Fibroblast of skin of left biceps (primary cell): ENCODE results near the gene MET.
A peak's percentile ranks its signal among the peaks of the same experiment; 100 is the strongest.
"Not testable (repeated sequence)": the region's sequence is repeated elsewhere in the genome, so short reads cannot be mapped to it uniquely, and the experiment has no call there.

Experiments
- DNase-seq, 2 experiments: peaks; one replicate each; pipeline ENCODE4 v3.0.0-alpha.2; 2013; ENCODE audit warnings: low read depth in 2 of 2

MET gene

GRCh38 chr7:116752305-116753074, 80.5 kb downstream of the MET start:
- DNase-seq = no peak

GRCh38 chr7:116753130-116753529, 81.1 kb downstream of the MET start:
- DNase-seq = no peak

- no peak for DNase-seq
Measured at GRCh38 chr7:116754186-116754585, 82.2 kb downstream of the MET start.

GRCh38 chr7:116757283-116757682, 85.3 kb downstream of the MET start:
- no peak for DNase-seq

GRCh38 chr7:116759642-116760041, 87.6 kb downstream of the MET start:
- not testable (repeated sequence) for DNase-seq

GRCh38 chr7:116762971-116763370, 91.0 kb downstream of the MET start:
- no peak for DNase-seq

- DNase-seq = no peak
Measured at GRCh38 chr7:116763647-116764046, 91.7 kb downstream of the MET start.

- no peak for DNase-seq
Measured at GRCh38 chr7:116766881-116767280, 94.9 kb downstream of the MET start.

GRCh38 chr7:116769546-116769945, 97.5 kb downstream of the MET start:
- DNase-seq = no peak

- DNase-seq = no peak
Measured at GRCh38 chr7:116770941-116771340, 98.9 kb downstream of the MET start.

GRCh38 chr7:116771640-116772039, 99.6 kb downstream of the MET start:
- no peak for DNase-seq

GRCh38 chr7:116772423-116772863, 100.4 kb downstream of the MET start:
- peak in 1 of 2 experiments; percentile 25 for DNase-seq

GRCh38 chr7:116772926-116773749, 101.1 kb downstream of the MET start:
- no peak for DNase-seq

- no peak for DNase-seq
Measured at GRCh38 chr7:116776046-116776445, 104.0 kb downstream of the MET start.

- DNase-seq = no peak
Measured at GRCh38 chr7:116776610-116777289, 104.8 kb downstream of the MET start.

- DNase-seq = peak; percentile 86 to 90
Measured at GRCh38 chr7:116777651-116778281, 105.8 kb downstream of the MET start.

- DNase-seq = no peak
Measured at GRCh38 chr7:116779216-116779615, 107.2 kb downstream of the MET start.

GRCh38 chr7:116779931-116780330, 107.9 kb downstream of the MET start:
- no peak for DNase-seq

GRCh38 chr7:116780521-116780920, 108.5 kb downstream of the MET start:
- DNase-seq = no peak

- DNase-seq = no peak
Measured at GRCh38 chr7:116780966-116781365, 109.0 kb downstream of the MET start.

- no peak for DNase-seq
Measured at GRCh38 chr7:116781584-116781983, 109.6 kb downstream of the MET start.

GRCh38 chr7:116782177-116782711, 110.2 kb downstream of the MET start:
- DNase-seq = peak; percentile 73 to 79
